Endothelial cell of umbilical vein (primary cell): Measurements from ENCODE around the gene IFT27.

Experiments
- CTCF ChIP-seq, 2 donors: IDR thresholded peaks; 1 replicate in 1 of 2; 2 replicates in 1 of 2; pipeline ENCODE4 v1.5.1; 2011; ENCODE audit warnings: low read length in 2 of 2, mild to moderate bottlenecking in 2 of 2, moderate library complexity in 2 of 2, control low read depth in 1 of 2, inconsistent platforms in 1 of 2, low read depth in 1 of 2; ENCODE audit not compliant: insufficient read depth in 1 of 2; ENCODE audit errors: extremely low read depth in 1 of 2
- POLR2A ChIP-seq: IDR thresholded peaks from 2 replicates; pipeline ENCODE4 v1.6.1; 2012; ENCODE audit warnings: low read depth, mild to moderate bottlenecking, control low read depth, low read length
- POLR2AphosphoS5 ChIP-seq: IDR thresholded peaks from 2 replicates; pipeline ENCODE4 v1.6.1; 2012; ENCODE audit warnings: low read depth, mild to moderate bottlenecking, control low read depth, low read length, moderate library complexity; ENCODE audit not compliant: insufficient read depth

GRCh38 chr22:36715647-36716046 lies 60.3 kb downstream of the IFT27 start:
- TF ChIP-seq CTCF (IDR thresholded peaks at IDR 0.05; ENCODE audit: extremely low read depth in 1 of 2, insufficient read depth in 1 of 2, low read depth in 1 of 2, low read length in 2 of 2), result no peak
- TF ChIP-seq POLR2A, result no peak
- no peak for TF ChIP-seq POLR2AphosphoS5
